NCI-H146 treated with DMSO at 0.1 percent for 48 hours (cell line): ENCODE results near the gene SLC66A2.

Source experiments
- DNase-seq: peaks from one replicate; lab custom pipeline; 2025; ENCODE audit not compliant: unreplicated experiment; lab: John Stamatoyannopoulos, UW

Gene SLC66A2

GRCh38 chr18:79952456-79952995 lies 1.1 kb upstream of the SLC66A2 start:
- no peak for DNase-seq

DNA sequence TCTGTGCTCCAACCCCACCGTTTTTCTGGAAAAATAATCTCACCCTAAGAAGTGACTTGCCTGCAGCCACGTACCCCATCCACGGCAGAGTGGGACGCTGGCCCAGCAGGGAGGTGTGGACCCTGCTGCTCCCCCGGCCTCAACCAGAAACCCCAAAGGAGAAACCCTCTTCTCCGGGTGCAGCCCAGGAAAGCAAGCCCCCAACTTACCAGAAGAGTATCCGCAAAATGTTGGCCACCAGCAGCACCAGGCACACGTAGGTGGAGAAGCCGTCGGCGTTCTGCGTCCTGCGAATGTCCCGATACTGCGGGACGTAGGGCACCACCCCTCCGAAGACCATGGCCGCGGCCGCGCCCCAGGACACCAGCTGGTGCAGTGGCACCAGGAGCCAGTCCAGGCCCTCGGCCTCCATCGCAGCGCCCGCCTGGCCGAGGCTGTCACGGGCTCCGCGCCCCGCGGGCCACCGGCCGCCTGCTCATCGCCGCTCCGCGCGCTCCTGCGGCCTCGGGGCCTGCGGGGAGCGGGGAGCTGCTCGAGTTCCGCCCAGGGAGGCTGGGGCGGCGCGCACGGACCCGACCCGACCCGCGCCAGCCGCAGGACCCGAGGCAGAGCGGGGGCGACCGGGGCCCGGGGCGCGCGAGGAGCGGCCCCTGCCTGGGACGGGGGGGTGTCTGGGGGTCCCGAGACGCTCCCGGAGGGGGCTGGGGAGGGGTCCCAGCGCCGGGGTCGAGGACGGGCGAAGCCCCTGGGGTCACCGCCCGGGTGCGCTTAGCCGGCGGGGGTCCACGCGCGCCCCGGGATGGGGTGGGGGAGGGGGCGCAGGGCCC lies 725 bp downstream of the SLC66A2 start:
- DNase-seq, result peak; percentile 18

DNA sequence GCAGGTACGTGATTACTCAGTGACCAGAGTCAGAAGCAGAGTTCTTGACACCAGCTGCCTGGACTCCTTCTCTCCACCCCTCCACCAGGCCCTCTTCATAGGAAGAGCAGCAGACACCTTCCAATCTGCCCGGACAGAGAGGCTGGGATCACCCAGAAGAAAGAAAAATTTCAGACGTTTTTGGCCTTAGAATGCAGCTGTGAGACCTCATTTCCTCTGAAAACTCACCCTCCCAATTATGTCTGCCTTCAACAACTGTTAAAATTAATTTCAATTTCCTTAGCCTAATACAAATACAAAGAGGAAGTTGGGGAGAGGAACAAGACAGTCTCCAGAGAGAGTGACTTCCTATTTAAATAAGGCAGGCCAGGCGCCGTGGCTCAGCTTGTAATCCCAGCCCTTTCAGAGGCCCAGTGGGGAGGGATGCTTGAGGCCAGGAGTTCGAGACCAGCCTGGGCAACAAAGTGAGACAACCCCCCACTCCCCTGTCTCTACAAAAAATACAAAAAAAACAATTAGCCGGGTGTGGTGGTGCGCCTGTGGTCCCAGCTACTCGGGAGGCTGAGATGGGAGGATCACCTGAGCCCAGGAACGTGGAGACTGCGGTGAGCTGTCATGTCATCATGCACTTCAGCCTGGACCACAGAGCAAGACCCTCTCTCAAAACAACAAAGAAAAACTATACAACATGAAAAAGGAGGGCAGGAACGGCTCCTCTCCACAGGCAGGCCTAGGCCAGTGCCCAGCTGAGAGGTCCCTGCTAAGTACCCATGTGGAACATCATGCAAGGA lies 1.6 kb downstream of the SLC66A2 start:
- no peak for DNase-seq

- no peak for DNase-seq
These were observed 2.6 kb downstream of the SLC66A2 start for GRCh38 chr18:79948719-79949411.

- no peak for DNase-seq
These were observed 3.4 kb downstream of the SLC66A2 start for GRCh38 chr18:79947881-79948610.

DNA sequence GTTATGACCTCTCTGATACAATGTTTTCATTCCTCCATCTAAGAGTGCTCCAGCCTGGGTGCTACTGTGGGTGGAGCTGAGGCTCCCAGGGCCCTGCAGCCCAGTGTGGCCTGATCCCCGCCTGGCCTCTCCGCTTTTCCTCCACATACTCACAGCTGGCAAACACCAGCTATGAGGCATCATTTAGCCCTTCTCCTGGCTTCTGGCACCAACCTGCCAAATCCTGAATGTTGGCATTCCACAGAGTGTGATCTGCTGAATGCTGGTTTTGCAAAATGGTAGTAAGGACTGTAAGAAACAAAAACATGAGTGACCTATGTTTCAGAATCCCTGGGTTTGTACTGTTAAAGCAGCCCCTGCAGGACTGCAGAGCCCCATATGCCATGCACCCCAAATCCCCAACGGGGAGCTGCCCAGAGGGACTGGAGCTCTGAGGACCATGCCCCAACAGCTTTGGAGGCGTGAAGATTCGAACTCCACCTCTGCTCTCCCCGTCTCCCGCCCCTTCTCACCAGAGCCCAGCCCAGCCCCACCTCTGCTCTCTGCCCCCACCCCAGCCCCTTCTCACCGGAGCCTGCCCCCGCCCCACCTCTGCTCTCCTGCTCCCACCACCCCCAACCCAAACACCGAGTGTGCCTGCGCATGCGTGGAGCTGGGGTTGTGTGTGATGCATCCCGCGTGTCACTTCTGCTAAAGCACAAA lies 4.2 kb downstream of the SLC66A2 start:
- DNase-seq, result no peak

- DNase-seq, result no peak
These were observed 6.1 kb downstream of the SLC66A2 start for GRCh38 chr18:79945118-79946042.

DNA sequence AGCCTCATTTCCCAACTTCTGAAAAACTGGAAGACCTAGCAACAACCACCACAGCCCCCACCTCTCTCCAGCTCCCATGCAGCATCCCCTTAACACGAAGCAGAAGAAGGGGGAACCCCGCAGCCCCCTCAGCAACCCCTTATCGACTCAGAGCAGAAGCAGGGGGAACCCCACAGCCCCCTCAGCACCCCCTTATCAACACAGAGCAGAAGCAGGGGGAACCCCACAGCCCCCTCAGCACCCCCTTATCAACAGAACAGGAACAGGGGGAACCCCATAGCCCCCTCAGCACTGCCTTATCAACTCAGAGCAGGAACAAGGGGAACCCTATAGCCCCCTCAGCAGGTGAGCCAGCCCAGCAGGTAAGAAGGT lies 6.7 kb downstream of the SLC66A2 start:
- DNase-seq, result no peak

DNA sequence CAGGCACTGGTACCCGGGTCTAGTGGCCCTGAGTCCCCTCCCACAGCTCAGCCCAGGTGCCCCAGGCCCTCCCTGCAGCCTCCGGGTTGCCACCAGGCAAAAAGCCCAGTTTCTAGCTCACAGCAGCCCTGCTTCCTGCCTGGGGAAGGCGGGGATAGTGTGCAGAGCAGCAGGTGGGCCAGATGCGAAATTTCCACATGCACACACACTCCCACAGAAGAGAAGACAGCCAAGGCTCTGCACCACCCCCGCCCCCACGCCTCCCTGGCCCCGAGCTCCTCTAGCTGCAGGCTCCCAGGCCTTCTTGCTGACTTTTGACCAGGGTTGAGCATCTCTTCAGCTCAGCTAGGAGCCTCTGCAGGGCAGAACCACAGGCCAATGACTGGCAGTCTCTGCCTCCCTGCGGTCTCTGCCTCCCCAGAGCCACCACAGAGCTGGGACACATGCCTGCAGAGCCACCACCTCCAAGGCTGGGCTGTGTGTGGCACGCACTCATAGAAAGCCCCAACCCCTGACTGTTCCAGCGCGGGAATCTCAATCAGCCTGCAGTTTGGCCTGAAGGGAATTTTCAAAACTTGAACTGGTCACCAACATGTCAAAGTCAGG lies 7.2 kb downstream of the SLC66A2 start:
- DNase-seq, result no peak

DNA sequence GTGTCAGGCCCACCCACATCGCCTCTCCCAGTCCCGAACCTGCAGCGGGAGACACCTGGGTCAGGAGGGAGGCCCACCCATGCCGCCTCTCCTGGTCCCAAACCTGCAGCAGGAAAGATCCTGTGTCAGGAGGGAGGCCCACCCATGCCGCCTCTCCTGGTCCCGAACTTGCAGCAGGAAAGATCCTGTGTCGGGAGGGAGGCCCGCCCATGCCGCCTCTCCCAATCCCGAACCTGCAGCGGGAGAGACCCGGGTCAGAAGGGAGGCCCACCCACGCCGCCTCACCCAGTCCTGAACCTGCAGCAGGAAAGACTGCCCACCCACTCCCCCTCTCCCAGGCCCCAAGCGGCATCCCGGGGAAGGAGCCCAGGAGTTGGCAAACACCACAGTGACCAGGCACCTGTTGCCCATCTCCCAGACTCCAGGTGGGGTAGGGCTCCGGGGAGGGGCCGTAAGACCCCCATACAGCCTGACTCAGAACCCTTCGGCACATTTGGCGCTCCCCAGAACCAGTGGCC lies 7.8 kb downstream of the SLC66A2 start:
- no peak for DNase-seq

DNA sequence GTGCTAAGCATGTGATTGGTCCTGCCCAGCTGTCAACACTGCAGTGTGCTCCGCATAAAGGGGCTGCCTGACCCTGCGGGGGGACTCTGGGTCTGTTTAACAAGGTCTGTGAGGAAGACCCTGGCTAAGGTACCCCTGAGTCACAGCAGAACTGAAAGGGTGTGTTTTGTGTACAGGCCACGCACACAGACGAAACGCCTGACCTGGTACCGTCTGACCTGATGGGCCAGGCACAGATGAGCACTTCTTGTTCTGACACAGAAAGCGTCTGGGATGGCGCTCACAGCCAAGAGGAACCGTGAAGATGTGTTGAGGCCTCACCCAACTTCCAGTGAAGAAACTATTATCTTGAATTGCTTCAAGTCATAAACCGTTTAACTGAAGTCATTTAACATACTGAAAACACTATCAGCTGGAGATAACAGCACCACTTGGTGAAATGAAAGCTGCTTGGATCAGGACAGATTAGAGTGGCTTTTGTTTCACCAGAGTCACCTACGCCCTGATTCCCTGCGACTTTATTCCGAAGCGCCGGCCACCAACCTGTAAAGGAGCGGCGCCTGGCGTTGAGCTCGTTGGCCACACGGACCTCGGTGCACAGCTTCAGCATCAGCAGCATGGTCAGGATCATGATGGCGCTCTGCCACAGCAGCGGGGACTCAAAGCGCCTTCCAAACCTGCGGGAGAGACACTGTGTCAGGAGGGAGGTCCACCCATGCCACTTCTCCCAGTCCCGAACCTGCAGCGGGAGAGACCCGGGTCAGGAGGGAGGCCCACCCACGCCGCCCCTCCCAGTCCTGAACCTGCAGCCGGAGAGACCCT lies 8.5 kb downstream of the SLC66A2 start:
- no peak for DNase-seq

DNA sequence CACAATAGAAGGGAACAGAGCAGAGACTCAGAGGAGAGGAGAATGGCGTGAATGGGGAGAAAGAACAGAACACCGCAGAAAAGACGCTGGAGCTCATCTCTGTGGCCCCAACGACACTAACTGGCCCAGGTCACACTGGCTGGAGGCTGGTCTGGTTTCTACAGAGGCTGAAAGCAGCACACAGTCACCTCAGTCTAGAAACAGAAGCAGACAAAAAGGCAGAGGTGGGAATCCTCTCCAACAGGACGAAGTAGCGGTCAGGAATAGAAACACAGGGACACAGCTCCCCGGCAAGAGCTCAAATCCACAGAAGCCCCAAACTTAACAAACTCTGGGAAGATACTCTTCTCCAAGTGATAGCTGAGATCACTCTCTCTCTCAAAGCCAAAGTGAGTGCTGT lies 9.2 kb downstream of the SLC66A2 start:
- no peak for DNase-seq

- no peak for DNase-seq
These were observed 9.9 kb downstream of the SLC66A2 start for GRCh38 chr18:79941473-79942119.

- no peak for DNase-seq
These were observed 10.5 kb downstream of the SLC66A2 start for GRCh38 chr18:79940814-79941472.

- DNase-seq, result no peak
These were observed 11.2 kb downstream of the SLC66A2 start for GRCh38 chr18:79940126-79940813.

GRCh38 chr18:79939096-79939495 lies 12.4 kb downstream of the SLC66A2 start:
- DNase-seq, result no peak
